Astrocyte (in vitro differentiated cells and primary cell): ENCODE results near the gene CYP4F8.

ENCODE experiments used
- EZH2 ChIP-seq: IDR thresholded peaks from 2 replicates; pipeline ENCODE4 v1.6.1; 2012; ENCODE audit warnings: mild to moderate bottlenecking, low read length, inconsistent platforms; ENCODE audit not compliant: insufficient read depth
- TF ChIP-seq, protein P1 (sequence below): IDR thresholded peaks from 2 replicates; pipeline ENCODE4 v1.5.1; 2011; ENCODE audit warnings: low read depth, mild to moderate bottlenecking, inconsistent platforms, low read length, moderate library complexity; ENCODE audit not compliant: insufficient read depth

DNA sequence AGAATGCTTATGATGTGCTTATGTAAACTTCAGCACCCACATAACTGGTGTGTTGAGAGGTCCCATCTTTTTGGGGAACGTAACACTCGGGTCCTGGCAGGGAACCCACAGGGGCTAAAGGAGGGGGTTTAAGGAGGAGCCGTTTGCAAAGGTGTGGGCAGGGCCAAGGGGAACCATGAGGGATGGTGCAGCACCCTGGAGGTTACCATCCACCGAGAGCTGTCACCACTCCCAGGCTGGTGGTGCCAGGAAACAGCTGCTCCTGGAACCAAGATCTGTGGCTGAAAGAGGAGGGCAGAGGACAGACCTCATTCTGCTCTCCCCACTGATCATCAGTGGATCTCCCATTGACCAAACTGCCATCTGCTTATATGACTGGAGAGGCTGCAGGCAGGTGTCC lies 23.2 kb upstream of the CYP4F8 start:
- TF ChIP-seq, protein P1, sequence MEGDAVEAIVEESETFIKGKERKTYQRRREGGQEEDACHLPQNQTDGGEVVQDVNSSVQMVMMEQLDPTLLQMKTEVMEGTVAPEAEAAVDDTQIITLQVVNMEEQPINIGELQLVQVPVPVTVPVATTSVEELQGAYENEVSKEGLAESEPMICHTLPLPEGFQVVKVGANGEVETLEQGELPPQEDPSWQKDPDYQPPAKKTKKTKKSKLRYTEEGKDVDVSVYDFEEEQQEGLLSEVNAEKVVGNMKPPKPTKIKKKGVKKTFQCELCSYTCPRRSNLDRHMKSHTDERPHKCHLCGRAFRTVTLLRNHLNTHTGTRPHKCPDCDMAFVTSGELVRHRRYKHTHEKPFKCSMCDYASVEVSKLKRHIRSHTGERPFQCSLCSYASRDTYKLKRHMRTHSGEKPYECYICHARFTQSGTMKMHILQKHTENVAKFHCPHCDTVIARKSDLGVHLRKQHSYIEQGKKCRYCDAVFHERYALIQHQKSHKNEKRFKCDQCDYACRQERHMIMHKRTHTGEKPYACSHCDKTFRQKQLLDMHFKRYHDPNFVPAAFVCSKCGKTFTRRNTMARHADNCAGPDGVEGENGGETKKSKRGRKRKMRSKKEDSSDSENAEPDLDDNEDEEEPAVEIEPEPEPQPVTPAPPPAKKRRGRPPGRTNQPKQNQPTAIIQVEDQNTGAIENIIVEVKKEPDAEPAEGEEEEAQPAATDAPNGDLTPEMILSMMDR, result no peak
- no peak for TF ChIP-seq EZH2
